G401.6 (cell line): ENCODE results near the gene INPP5D.

ENCODE experiments used
- FAIRE-seq: peaks from 2 replicates; lab custom pipeline; 2012; peaks lifted over from hg19 to GRCh38; lab: Jason Lieb, UNC

The INPP5D gene

DNA sequence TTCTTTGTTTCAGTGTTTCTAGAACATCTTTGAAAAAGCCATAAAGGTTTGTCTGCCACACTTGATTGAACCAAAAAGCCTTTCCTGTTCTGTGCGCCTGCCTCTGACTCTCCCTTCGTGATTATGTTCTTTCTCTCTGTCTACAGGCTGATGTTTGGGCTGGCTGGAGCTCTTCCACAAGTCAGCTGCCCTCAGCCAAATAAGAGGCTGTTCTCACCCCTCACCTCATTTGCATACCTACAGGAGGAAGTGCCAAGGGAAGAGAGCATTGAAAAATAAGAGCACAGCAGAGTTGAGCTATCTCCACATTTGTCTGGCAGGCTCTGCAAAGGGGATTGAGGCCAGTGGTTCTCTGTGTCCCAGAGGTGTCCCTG lies 15.8 kb downstream of the INPP5D start:
- no peak for FAIRE-seq

GRCh38 chr2:233076749-233077148 lies 16.6 kb downstream of the INPP5D start:
- no peak for FAIRE-seq

GRCh38 chr2:233079473-233079877 lies 19.3 kb downstream of the INPP5D start:
- FAIRE-seq: no peak

GRCh38 chr2:233079953-233080835 lies 20.1 kb downstream of the INPP5D start:
- no peak for FAIRE-seq

DNA sequence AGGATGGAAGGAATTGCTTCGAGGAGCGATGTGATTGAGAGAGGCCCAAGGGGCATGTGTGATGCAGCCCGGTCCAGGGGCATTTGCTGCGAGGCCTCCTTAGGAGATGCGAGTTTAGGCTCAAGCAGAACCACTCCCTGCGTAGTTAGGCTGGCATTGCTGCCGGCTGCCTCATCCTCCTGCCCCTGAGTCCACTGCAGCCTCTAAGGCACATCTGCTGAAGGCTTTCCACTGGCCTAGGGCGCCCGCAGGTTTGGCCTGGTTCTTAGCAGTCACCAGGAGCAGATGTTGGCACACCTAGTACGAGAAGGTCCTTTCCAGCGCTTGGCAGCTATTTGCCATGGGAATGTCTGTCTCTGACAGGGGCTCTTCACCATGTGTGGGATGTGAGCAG lies 20.7 kb downstream of the INPP5D start:
- no peak for FAIRE-seq

GRCh38 chr2:233081232-233081730 lies 21.1 kb downstream of the INPP5D start:
- no peak for FAIRE-seq

DNA sequence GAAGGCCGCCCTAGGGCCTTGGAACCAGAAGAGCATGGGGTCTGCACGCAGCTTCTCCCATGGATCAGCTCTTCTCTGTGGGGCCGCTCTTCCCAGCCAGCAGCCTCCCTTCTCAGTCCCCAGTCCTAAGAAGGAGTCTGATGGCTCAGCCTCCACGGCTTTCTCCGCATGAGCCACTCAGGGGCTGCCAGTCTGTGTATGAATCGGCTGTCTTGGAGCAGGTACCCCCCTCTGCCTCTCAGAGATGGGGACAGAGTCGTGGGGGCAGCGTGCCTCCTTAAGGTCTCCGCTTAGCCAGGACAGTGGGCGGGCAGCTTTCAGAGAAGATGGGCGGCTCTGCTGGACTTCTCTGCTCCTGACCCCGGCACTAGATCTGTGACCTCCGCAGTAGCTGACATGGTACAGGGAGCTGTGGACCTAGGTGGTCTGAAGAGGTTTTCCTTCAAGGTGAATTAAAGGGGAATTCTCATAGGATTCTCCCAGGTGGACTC lies 21.6 kb downstream of the INPP5D start:
- FAIRE-seq: no peak

DNA sequence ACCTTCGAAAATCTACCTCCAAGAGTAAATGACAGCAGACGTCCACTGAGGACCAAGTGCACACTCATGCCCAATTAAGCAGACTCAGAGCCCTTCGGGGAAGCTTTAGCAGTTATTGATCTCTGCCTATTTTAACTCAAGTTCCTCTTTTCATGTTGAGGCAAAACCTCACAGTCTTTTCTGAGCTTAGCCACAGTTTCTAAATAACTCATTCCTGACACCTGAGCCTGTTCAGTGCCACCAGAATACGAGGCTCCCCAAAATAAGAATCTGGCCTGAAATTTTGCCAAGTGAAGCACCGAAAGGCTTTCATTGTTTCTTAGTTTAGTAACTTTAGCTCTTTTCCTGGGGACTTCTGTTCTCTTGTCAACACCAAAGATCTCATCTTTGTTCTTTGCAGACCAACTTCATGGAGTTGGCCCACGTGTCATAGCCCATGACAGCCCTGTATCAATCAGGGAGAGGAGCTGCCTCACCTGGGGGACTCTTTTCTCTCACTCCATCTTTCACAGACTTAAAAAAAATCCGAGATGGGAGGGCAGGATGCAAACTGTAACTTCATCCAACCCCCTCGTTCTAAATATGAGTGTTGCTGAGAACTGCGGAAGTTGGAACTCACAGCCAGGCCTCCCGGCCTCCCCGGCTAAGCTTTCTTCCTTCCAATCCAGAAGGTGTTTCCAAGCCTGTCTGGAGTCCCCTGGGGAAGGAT lies 22.2 kb downstream of the INPP5D start:
- FAIRE-seq: no peak

GRCh38 chr2:233082931-233083755 lies 23.0 kb downstream of the INPP5D start:
- no peak for FAIRE-seq

GRCh38 chr2:233083782-233084181 lies 23.6 kb downstream of the INPP5D start:
- FAIRE-seq: no peak

DNA sequence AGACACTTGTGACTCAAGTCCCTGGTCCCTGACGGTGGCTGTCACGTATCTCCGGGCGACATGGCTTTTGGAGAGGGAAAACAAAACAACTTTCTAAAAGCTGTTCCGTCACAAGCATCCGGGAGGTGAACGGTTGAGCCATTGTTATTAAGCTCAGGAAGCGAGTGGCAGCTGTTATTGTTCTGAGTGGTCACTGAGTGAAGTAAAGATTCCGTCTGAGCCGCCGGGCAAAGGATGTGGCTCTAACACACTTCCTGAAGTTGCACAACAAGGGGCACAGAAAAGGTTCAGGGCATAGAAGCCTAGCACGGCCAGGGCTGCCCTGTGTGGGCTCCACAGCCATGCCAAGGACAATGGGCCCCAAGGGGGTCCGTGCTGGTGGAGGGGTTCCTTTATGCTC lies 24.3 kb downstream of the INPP5D start:
- FAIRE-seq: no peak

GRCh38 chr2:233085037-233085838 lies 25.1 kb downstream of the INPP5D start:
- FAIRE-seq: no peak

DNA sequence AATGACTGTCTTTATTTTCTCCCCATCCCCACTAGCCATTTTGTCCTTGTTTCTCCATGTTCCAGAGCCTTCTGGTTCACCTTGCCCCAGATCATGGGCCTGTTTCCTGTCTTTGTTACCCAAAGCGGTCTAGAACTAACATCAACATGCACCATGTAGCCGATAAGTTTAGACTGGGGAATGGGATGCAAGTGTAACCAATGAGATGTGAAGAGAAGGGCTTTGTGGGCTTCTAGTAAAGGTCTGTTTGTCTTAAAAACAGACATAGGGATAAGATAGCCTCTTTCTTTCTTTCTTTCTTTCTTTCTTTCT lies 25.7 kb downstream of the INPP5D start:
- FAIRE-seq: no peak

DNA sequence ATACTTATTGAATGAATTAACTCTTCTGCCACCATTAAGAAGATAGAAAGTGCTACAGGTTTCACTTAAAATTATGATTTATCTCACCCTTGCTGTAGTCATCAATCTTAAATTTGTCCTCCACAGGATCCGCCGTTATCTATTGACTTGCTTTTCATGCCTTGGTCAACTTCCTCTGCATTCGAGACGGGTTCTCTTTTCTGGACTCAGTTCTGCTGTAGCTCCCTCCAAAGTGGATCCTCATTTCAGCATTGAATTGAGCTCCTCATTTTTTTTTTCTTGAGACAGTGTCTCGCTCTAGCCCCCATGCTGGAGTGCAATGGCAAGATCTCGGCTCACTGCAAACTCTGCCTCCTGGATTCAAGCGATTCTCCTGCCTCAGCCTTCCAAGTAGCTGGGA lies 27.6 kb downstream of the INPP5D start:
- no peak for FAIRE-seq

DNA sequence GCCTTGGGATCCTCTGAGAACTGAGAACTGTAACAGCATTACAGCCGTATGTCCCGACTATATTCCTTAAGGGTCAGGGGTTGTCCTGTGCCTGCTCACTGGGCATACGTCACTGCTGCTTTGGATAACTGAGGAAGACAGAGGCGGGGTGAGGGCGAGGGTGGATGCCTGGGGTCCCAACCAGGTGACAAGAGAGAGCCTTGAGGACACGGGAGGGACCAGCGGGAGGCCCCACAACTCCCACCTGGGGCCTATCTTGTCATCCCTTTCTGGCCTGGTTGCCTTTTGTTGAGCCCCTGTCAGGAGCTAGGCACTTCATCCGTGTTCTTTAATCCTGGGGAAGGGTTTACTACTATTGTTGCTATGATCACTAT lies 28.8 kb downstream of the INPP5D start:
- no peak for FAIRE-seq

DNA sequence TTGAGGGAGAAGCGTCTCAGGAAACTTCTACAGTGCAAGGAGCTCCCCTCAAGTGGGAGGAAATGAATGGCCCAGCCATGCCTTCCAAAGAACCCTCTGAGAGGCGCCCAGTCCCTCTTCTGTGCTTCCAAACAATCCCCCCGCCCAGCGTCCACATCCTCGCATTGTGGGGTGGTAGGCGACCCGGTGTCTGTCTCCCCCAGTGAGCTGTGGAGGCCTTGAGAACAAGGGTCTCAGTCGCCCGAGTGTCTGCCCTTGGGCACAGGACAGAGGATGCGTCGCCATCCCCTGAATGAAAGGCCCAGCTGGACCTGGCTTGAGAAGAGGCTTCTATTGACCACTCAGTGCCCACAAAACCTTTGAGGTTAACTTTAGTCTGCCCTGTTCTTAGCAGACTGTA lies 29.7 kb downstream of the INPP5D start:
- no peak for FAIRE-seq

GRCh38 chr2:233090879-233091278 lies 30.7 kb downstream of the INPP5D start:
- FAIRE-seq: no peak

- no peak for FAIRE-seq
These were observed 31.6 kb downstream of the INPP5D start for GRCh38 chr2:233091595-233092375.

DNA sequence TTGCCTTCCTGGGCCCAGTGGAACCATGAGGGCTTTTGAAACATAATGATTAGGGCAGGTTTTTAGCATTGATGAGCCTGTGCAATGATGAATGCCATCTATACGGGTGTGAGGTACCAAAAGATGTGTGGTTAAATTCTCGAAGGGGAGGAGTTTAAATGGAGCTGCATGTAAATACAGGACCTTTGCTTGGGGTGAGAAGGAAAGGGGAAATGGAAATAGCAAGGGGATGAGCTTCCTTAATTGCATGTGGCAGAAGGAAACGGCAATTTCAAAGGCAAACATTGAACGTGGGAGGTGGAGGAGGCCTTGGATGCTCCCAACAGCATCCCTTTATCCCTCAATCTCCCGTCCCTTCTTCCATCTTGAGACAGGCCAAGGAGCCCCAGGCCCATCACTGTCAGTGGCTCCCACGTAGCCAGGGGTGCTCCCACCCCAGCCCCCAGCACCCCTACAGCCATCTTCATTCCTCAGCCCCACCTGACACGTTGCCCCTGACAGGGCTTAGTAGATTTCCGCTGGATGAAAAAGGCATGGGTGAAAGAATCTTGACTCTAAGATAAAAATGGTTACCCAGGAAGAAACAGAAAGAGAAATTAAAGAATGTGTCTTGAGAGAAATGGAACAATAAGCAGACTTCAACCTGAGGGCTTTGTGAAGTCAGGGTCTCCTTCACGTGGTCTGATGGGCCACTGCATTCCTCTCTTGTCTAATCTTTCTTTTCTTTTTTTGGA lies 32.5 kb downstream of the INPP5D start:
- no peak for FAIRE-seq

DNA sequence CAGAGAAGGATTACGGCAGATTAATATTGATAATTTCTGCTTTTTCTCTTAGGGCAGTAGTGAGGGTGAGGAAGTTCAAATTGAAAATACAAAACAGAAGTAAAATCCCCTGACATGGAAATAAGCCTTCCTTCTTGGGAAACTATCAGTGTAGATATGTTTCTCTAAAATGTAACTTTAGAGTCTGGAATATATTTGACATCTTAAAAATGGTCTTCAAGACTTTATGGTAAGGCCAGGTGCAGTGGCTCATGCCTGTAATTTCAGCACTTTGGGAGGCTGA lies 33.0 kb downstream of the INPP5D start:
- no peak for FAIRE-seq

GRCh38 chr2:233093721-233094120 lies 33.6 kb downstream of the INPP5D start:
- no peak for FAIRE-seq
